Esophagus squamous epithelium (tissue), 5 donors: Measurements from ENCODE around the gene SLFN14. TPM values are rescaled to one million over a fixed set of nuclear protein-coding genes. Genes with fewer than 3 reads are reported as not detected.
A peak's percentile ranks its signal among the peaks of the same experiment; 100 is the strongest.

Source experiments
- DNase-seq: peaks from one replicate; lab custom pipeline; 2025; lab: John Stamatoyannopoulos, UW
- H3K27ac ChIP-seq, 4 donors: fragments of 200-600 bp; sonication (generic); one replicate each; pipeline ENCODE4 v1.5.1; 2016 to 2019; ENCODE audit warnings: mild to moderate bottlenecking in 1 of 4
- H3K27me3 ChIP-seq, 4 donors: fragments of 200-600 bp; sonication (generic); 1 replicate in 3 of 4; 2 replicates in 1 of 4; pipeline versions ENCODE4 v1.5.1 to v1.6.0; 2017 to 2021; ENCODE audit warnings: antibody characterized with exemption in 1 of 4
- H3K36me3 ChIP-seq, 3 donors: fragments of 200-600 bp; sonication (generic); one replicate each; pipeline ENCODE4 v1.5.1; 2016 to 2019
- H3K4me1 ChIP-seq, 3 donors: fragments of 200-600 bp; sonication (generic); one replicate each; pipeline ENCODE4 v1.5.1; 2017 to 2019
- H3K4me3 ChIP-seq, 4 donors: fragments of 200-600 bp; sonication (generic); 1 replicate in 3 of 4; 2 replicates in 1 of 4; pipeline ENCODE4 v1.5.1; 2016 to 2019; ENCODE audit warnings: mild to moderate bottlenecking in 2 of 4, moderate library complexity in 1 of 4
- H3K9me3 ChIP-seq, 3 donors: fragments of 200-600 bp; sonication (generic); one replicate each; pipeline ENCODE4 v1.5.1; 2016 to 2019
- POLR2A ChIP-seq, 4 donors: fragments of 450-650 bp; IDR thresholded peaks; one replicate each; pipeline ENCODE4 v1.6.1; 2017; ENCODE audit warnings: antibody characterized with exemption in 4 of 4, mild to moderate bottlenecking in 4 of 4, moderate library complexity in 3 of 4
- whole genome bisulfite sequencing, 2 donors: methylation state at CpG; one replicate each; pipeline ENCODE4 v1.1.5; 2018; 5-methylcytosine and 5-hydroxymethylcytosine counted together
- intact Hi-C: fragments of 100-400 bp; cut with DNase I; formaldehyde crosslinking; loops from one replicate; pipeline ENCODE4 v1.15.0; 2022
- total RNA-seq, 4 donors: library from RNA; depleted of rRNA; stranded (reverse); fragments of >200 nt; gene quantifications; one replicate each; pipeline ENCODE4 v1.1.0, GENCODE V29; 2016
- TF ChIP-seq, protein P1 (sequence below), 6 experiments: fragments of 450-650 bp in 4 of 6; fragments of 200-600 bp in 2 of 6; sonication (generic) in 2 of 6; IDR thresholded peaks; one replicate each; pipeline ENCODE4 v1.5.1; 2016 to 2019; ENCODE audit warnings: antibody characterized with exemption in 6 of 6, mild to moderate bottlenecking in 4 of 6, moderate library complexity in 4 of 6
- donor health status: DM: yes; HTN: yes; CAD: no.

The SLFN14 gene
- total RNA-seq, 4 donors from 2014 or later: not detected

DNA sequence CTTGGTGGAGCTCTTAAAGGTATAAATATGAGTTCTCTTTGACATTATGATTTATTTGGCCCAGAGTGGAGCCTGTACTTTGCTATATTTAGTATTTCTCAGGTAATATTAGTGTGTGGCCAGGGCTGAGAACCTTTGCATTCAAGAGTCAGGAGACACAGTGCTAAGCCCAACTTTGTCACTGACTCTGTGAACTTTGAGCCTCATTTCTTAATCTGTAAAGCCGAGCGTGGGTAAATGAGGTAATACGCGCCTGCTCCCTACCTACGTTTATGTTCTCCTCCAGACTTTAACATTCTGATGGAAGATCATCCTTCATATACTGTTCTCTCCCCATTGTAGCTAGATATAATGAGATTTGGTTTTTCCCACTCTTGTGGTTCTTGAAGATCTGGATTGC is 37.0 kb upstream of the SLFN14 start:
- no peak overlapping the region for H3K27ac ChIP-seq
- H3K9me3 ChIP-seq: no peaks in the 10 kb centered on the region
- no peak for TF ChIP-seq POLR2A (IDR thresholded peaks at IDR 0.05)
- TF ChIP-seq, protein P1, sequence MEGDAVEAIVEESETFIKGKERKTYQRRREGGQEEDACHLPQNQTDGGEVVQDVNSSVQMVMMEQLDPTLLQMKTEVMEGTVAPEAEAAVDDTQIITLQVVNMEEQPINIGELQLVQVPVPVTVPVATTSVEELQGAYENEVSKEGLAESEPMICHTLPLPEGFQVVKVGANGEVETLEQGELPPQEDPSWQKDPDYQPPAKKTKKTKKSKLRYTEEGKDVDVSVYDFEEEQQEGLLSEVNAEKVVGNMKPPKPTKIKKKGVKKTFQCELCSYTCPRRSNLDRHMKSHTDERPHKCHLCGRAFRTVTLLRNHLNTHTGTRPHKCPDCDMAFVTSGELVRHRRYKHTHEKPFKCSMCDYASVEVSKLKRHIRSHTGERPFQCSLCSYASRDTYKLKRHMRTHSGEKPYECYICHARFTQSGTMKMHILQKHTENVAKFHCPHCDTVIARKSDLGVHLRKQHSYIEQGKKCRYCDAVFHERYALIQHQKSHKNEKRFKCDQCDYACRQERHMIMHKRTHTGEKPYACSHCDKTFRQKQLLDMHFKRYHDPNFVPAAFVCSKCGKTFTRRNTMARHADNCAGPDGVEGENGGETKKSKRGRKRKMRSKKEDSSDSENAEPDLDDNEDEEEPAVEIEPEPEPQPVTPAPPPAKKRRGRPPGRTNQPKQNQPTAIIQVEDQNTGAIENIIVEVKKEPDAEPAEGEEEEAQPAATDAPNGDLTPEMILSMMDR (IDR thresholded peaks at IDR 0.05): no peak
- WGBS, 2 donors: 75 to 80% methylated on average over 5 of the region's 5 CpGs
- H3K27me3 ChIP-seq: no peaks in the 10 kb centered on the region
- H3K4me1 ChIP-seq: no peaks in the 10 kb centered on the region
- H3K36me3 ChIP-seq: peaks cover 0 to 82% (median 26%) of the 10 kb centered on the region in 3 donors
- DNase-seq: no peak
- intact Hi-C loops: no loop called here
- H3K4me3 ChIP-seq: no peak overlapping the region

GRCh38 chr17:35596530-35597233 is 36.1 kb upstream of the SLFN14 start:
- H3K4me3 ChIP-seq: no peak overlapping the region
- intact Hi-C loops: no loop called here
- no peaks in the 10 kb centered on the region for H3K27me3 ChIP-seq
- peaks cover 0 to 74% (median 26%) of the 10 kb centered on the region in 3 donors for H3K36me3 ChIP-seq
- 92 to 94% methylated on average over 12 to 28 of the region's 54 CpGs for WGBS, 2 donors
- DNase-seq: no peak
- H3K27ac ChIP-seq: no peak overlapping the region
- no peaks in the 10 kb centered on the region for H3K9me3 ChIP-seq
- no peaks in the 10 kb centered on the region for H3K4me1 ChIP-seq
- TF ChIP-seq POLR2A (IDR thresholded peaks at IDR 0.05): no peak
- TF ChIP-seq, protein P1 (IDR thresholded peaks at IDR 0.05): no peak

- TF ChIP-seq, protein P1 (IDR thresholded peaks at IDR 0.05): no peak
- TF ChIP-seq POLR2A (IDR thresholded peaks at IDR 0.05): no peak
- intact Hi-C loops: no loop called here
- no peak overlapping the region for H3K4me3 ChIP-seq
- H3K27ac ChIP-seq: no peak overlapping the region
- H3K9me3 ChIP-seq: no peaks in the 10 kb centered on the region
- no peaks in the 10 kb centered on the region for H3K27me3 ChIP-seq
- peaks cover 0 to 5% (median 0%) of the 10 kb centered on the region in 3 donors for H3K4me1 ChIP-seq
- H3K36me3 ChIP-seq: peaks cover 0 to 68% (median 26%) of the 10 kb centered on the region in 3 donors
- no peak for DNase-seq
- 79 to 88% methylated on average over 4 of the region's 4 CpGs for WGBS, 2 donors
These were observed 35.5 kb upstream of the SLFN14 start for GRCh38 chr17:35596072-35596471.

DNA sequence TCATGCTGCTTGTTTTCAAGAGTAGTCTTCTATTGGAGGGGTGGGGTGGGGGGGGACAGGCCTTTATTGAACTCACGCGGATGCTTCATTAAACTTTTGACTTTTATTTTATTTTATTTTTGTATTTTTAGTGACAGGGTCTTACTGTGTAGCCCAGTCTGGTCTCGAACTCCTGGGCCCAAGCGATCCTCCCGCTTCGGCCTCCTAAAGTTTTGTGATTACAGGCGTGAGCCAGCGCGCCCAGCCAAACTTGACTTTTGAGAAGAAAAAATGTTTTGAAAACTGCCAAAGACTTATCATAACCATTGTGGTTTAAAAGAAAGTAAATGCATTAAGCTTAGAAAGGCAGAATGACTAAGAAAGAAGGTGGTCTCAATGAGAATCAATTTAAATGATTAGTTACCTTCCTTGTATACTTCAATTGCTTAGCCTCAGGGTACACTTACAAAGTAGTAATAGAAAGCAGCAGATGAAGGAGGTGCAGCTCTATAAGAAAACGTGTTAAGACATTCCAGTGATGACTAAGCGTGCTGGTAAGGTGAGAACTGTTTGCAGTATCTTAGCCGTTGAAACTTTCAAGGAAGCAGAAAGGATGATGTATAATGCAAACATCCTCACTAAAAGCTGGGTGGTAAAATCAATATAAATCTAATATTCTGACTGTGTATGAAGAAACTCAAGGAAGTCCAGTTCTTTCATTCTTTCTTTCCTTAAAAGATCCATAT is 27.7 kb upstream of the SLFN14 start:
- 19 to 32% methylated on average over 12 of the region's 12 CpGs for WGBS, 2 donors
- intact Hi-C loops: no loop called here
- DNase-seq: no peak

More for the DNA sequence above, 27.7 kb upstream of the SLFN14 start:
- no peaks in the 10 kb centered on the region for H3K9me3 ChIP-seq
- H3K27me3 ChIP-seq: peaks cover 0 to 24% (median 0%) of the 10 kb centered on the region in 4 donors
- H3K4me1 ChIP-seq: peaks cover 10 to 49% (median 23%) of the 10 kb centered on the region in 3 donors
- H3K4me3 ChIP-seq: peak overlapping the region; percentile 59 to 86 (median 74)
- TF ChIP-seq POLR2A (IDR thresholded peaks at IDR 0.05): no peak
- TF ChIP-seq, protein P1 (IDR thresholded peaks at IDR 0.05): no peak
- no peaks in the 10 kb centered on the region for H3K36me3 ChIP-seq
- H3K27ac ChIP-seq: peak overlapping the region in 3 of 4 donors; percentile 88 to 91 (median 90)
